WTC11 (cell line): ENCODE results near the gene CDK11B. TPM values are rescaled to one million over a fixed set of nuclear protein-coding genes. Genes with fewer than 3 reads are reported as not detected.

Experiments used
- ATAC-seq: fragments of 200-7000 bp; cut with Tn5 transposase; 2 replicates; pipeline ENCODE4 v1.10.0; 2021; ENCODE audit warnings: mild to moderate bottlenecking, moderate library complexity
- CTCF ChIA-PET: fragments of 300-600 bp; sonication (Branson Sonifier 250); formaldehyde crosslinking; loops from one replicate; lab custom pipeline; 2021; ENCODE audit warnings: antibody characterized with exemption; lab: Charles Lee
- POLR2A ChIA-PET: fragments of 350-600 bp; sonication (Branson Sonifier 250); formaldehyde crosslinking; loops from one replicate; lab custom pipeline; 2021; ENCODE audit warnings: antibody characterized with exemption; lab: Charles Lee
- DNase-seq: peaks from one replicate; pipeline ENCODE4 v3.0.0; 2021; ENCODE audit warnings: low spot score
- H3K27ac Mint-ChIP-seq: 2 replicates; pipeline ENCODE4 v1.8.0; 2021; ENCODE audit warnings: mixed read lengths
- H3K27me3 Mint-ChIP-seq: 2 replicates; pipeline ENCODE4 v1.8.0; 2021; ENCODE audit warnings: low read depth, mild to moderate bottlenecking, moderate library complexity, mixed read lengths
- H3K36me3 Mint-ChIP-seq: 2 replicates; pipeline ENCODE4 v1.8.0; 2021; ENCODE audit warnings: mixed read lengths
- H3K4me1 Mint-ChIP-seq: 2 replicates; pipeline ENCODE4 v1.8.0; 2022; ENCODE audit warnings: mixed read lengths
- H3K4me3 Mint-ChIP-seq: 2 replicates; pipeline ENCODE4 v1.8.0; 2021; ENCODE audit warnings: mild to moderate bottlenecking, moderate library complexity, mixed read lengths
- H3K9me3 Mint-ChIP-seq: 2 replicates; pipeline ENCODE4 v1.8.0; 2021; ENCODE audit warnings: mixed read lengths
- ATF3 ChIP-seq: sonication (generic); formaldehyde crosslinking; conservative IDR thresholded peaks from 2 replicates; pipeline ENCODE4 v1.8.1; 2022; ENCODE audit warnings: mild to moderate bottlenecking, missing genetic modification reagents
- ATF6 ChIP-seq: sonication (generic); formaldehyde crosslinking; IDR thresholded peaks from 2 replicates; pipeline ENCODE4 v1.8.1; 2023; ENCODE audit warnings: mild to moderate bottlenecking, missing genetic modification reagents
- CTCF ChIP-seq: fragments of 200-600 bp; IDR thresholded peaks from 2 replicates; pipeline ENCODE4 v1.8.0; 2022; ENCODE audit warnings: antibody characterized with exemption
- E2F4 ChIP-seq: sonication (generic); formaldehyde crosslinking; IDR thresholded peaks from 2 replicates; pipeline ENCODE4 v1.8.1; 2022; ENCODE audit warnings: low read depth, mild to moderate bottlenecking, moderate library complexity, missing genetic modification reagents, borderline replicate concordance
- GTF2I ChIP-seq: fragments of 250-450 bp; sonication (Bioruptor Pico); conservative IDR thresholded peaks from 2 replicates; pipeline ENCODE4 v1.4.0; 2021; ENCODE audit warnings: mild to moderate bottlenecking
- IRF2 ChIP-seq: sonication (generic); formaldehyde crosslinking; IDR thresholded peaks from 2 replicates; pipeline ENCODE4 v1.8.0; 2022; ENCODE audit warnings: low read depth, missing genetic modification reagents, borderline replicate concordance
- MYBL2 ChIP-seq: sonication (generic); formaldehyde crosslinking; IDR thresholded peaks from 2 replicates; pipeline ENCODE4 v1.8.1; 2023; ENCODE audit warnings: mild to moderate bottlenecking, moderate library complexity, missing genetic modification reagents
- OVOL2 ChIP-seq: fragments of 250-450 bp; sonication (Bioruptor Pico); IDR thresholded peaks from 2 replicates; pipeline ENCODE4 v1.9.0; 2021; ENCODE audit warnings: mild to moderate bottlenecking, borderline replicate concordance
- PRDM15 ChIP-seq: sonication (generic); formaldehyde crosslinking; IDR thresholded peaks from 2 replicates; pipeline ENCODE4 v1.8.0; 2022; ENCODE audit warnings: missing genetic modification reagents
- RORB ChIP-seq: fragments of 250-450 bp; sonication (Bioruptor Pico); IDR thresholded peaks from 2 replicates; pipeline ENCODE4 v1.9.0; 2021; ENCODE audit warnings: mild to moderate bottlenecking
- ZBTB43 ChIP-seq: sonication (generic); formaldehyde crosslinking; IDR thresholded peaks from 2 replicates; pipeline ENCODE4 v1.8.1; 2023; ENCODE audit warnings: mild to moderate bottlenecking, missing genetic modification reagents
- ZNF423 ChIP-seq: fragments of 250-450 bp; sonication (Bioruptor Pico); IDR thresholded peaks from 2 replicates; pipeline ENCODE4 v2.1.2; 2022; ENCODE audit warnings: mild to moderate bottlenecking, moderate library complexity
- ZSCAN18 ChIP-seq: fragments of 250-450 bp; sonication (Bioruptor Pico); IDR thresholded peaks from 2 replicates; pipeline ENCODE4 v2.1.2; 2022; ENCODE audit warnings: mild to moderate bottlenecking, moderate library complexity
- total RNA-seq: library from RNA; stranded (reverse); gene quantifications from 3 replicates; pipeline ENCODE4 v1.2.3, GENCODE V29; 2021

The CDK11B gene
- total RNA-seq, 1 experiment from 2014 or later = 41.2 TPM

- no peak overlapping the region for H3K4me3 Mint-ChIP-seq
- H3K27ac Mint-ChIP-seq = 0 out of 2 replicates have a peak overlapping the region, but pooled peaks have one; percentile 15
- no peaks in the 10 kb centered on the region for H3K36me3 Mint-ChIP-seq
- CTCF ChIA-PET = interaction anchor here (1.0 kb wide), 1 partner anchor 20 kb away, joined by 3 read pairs; no protein-coding TSS in a partner anchor
- H3K9me3 Mint-ChIP-seq = no peaks in the 10 kb centered on the region
- ATAC-seq (no peak), DNase-seq (no peak)
- POLR2A ChIA-PET = no interaction called here
- H3K27me3 Mint-ChIP-seq = peaks cover 10% of the 10 kb centered on the region
- no peaks in the 10 kb centered on the region for H3K4me1 Mint-ChIP-seq
- no peak for TF ChIP-seq MYBL2 (CRISPR knock-in tag)
- TF ChIP-seq IRF2 = no peak
- TF ChIP-seq ATF6 (CRISPR knock-in tag) = no peak
- no peak for TF ChIP-seq RORB
- no peak for TF ChIP-seq PRDM15 (CRISPR knock-in tag)
- TF ChIP-seq GTF2I (CRISPR knock-in tag) = no peak
Measured at GRCh38 chr1:1604374-1605033, 54.3 kb downstream of the CDK11B start.

- no peaks in the 10 kb centered on the region for H3K36me3 Mint-ChIP-seq
- no peak for ATAC-seq
- DNase-seq = no peak
- peaks cover 15% of the 10 kb centered on the region for H3K27me3 Mint-ChIP-seq
- POLR2A ChIA-PET = no interaction called here
- TF ChIP-seq ATF3 (CRISPR knock-in tag) (no peak), ZBTB43 (CRISPR knock-in tag) (no peak), ZSCAN18 (CRISPR knock-in tag) (no peak), OVOL2 (CRISPR knock-in tag) (no peak), ZNF423 (no peak), E2F4 (no peak), CTCF (no peak)
- H3K4me3 Mint-ChIP-seq = no peak overlapping the region
- CTCF ChIA-PET = interaction anchor here (1.0 kb wide), 2 partner anchors 16 to 19 kb away, joined by 3 read pairs; no protein-coding TSS in a partner anchor
- no peak overlapping the region for H3K27ac Mint-ChIP-seq
- no peaks in the 10 kb centered on the region for H3K9me3 Mint-ChIP-seq
- peaks cover 3% of the 10 kb centered on the region; the same call in 1 of the 2 replicates for H3K4me1 Mint-ChIP-seq
Measured at GRCh38 chr1:1603671-1604373, 55.0 kb downstream of the CDK11B start.
